BLaER1 treated with 17β-estradiol and CSF1 and Interleukin-3, amounts not matched to agents 10 nM and 100 nM (cell line): Measurements from ENCODE around the gene LAMC1.

Experiments used
- H3K27ac ChIP-seq, 11 experiments: shearing (Covaris generic); formaldehyde crosslinking; 2 replicates each; pipeline ENCODE4 v1.8.1; 2022
- H3K27me3 ChIP-seq, 11 experiments: shearing (Covaris generic); formaldehyde crosslinking; 2 replicates each; pipeline ENCODE4 v1.8.1; 2022
- H3K36me3 ChIP-seq, 11 experiments: shearing (Covaris generic); formaldehyde crosslinking; 2 replicates each; pipeline ENCODE4 v1.8.1; 2022
- H3K4me1 ChIP-seq, 10 experiments: shearing (Covaris generic); formaldehyde crosslinking; 2 replicates each; pipeline ENCODE4 v1.8.1; 2022
- H3K4me2 ChIP-seq, 11 experiments: shearing (Covaris generic); formaldehyde crosslinking; 2 replicates each; pipeline ENCODE4 v1.8.1; 2022
- H3K4me3 ChIP-seq, 10 experiments: shearing (Covaris generic); formaldehyde crosslinking; 2 replicates each; pipeline ENCODE4 v1.8.1; 2022
- H3K9ac ChIP-seq, 11 experiments: shearing (Covaris generic); formaldehyde crosslinking; 2 replicates each; pipeline ENCODE4 v1.8.1; 2022
- H3K9me3 ChIP-seq, 11 experiments: shearing (Covaris generic); formaldehyde crosslinking; replicated peaks in 1 of 11; 2 replicates each; pipeline ENCODE4 v1.8.1; 2022
- H4K20me1 ChIP-seq, 11 experiments: shearing (Covaris generic); formaldehyde crosslinking; 2 replicates each; pipeline ENCODE4 v1.8.1; 2022
- Cebpa-rat ChIP-seq, 11 experiments: shearing (Covaris generic); IDR thresholded peaks; 2 replicates each; pipeline ENCODE4 v1.8.1; 2022

The LAMC1 gene

GRCh38 chr1:183025010-183025337 lies 1.8 kb downstream of the LAMC1 start:
- peak overlapping the region; percentile 94 to 99 (median 99) for H3K9ac ChIP-seq
- H3K27me3 ChIP-seq = no peaks in the 10 kb centered on the region
- no peak for TF ChIP-seq Cebpa-rat (IDR thresholded peaks at IDR 0.05)
- H3K9me3 ChIP-seq = no peaks in the 10 kb centered on the region
- peak overlapping the region; percentile 79 to 98 (median 89) for H3K4me2 ChIP-seq
- peak overlapping the region; percentile 81 to 98 (median 86) for H3K4me3 ChIP-seq
- H4K20me1 ChIP-seq = peaks cover 13 to 62% (median 47%) of the 10 kb centered on the region in 11 experiments; a peak in 16 of 22 replicates
- H3K27ac ChIP-seq = peak overlapping the region in 9 of 11 experiments; percentile 95 to 100 (median 99); a peak in 18 of 22 replicates
- H3K4me1 ChIP-seq = peaks cover 50 to 69% (median 58%) of the 10 kb centered on the region in 10 experiments
- peaks cover 0 to 34% (median 19%) of the 10 kb centered on the region in 11 experiments; a peak in 15 of 22 replicates for H3K36me3 ChIP-seq

- H3K27me3 ChIP-seq = no peaks in the 10 kb centered on the region
- H3K9me3 ChIP-seq = no peaks in the 10 kb centered on the region
- H4K20me1 ChIP-seq = peaks cover 13 to 73% (median 54%) of the 10 kb centered on the region in 11 experiments; a peak in 16 of 22 replicates
- peak overlapping the region in 8 of 11 experiments; percentile 95 to 100 (median 99); a peak in 13 of 22 replicates for H3K27ac ChIP-seq
- TF ChIP-seq Cebpa-rat (IDR thresholded peaks at IDR 0.05) = no peak
- peak overlapping the region; percentile 81 to 98 (median 86); a peak in 18 of 20 replicates for H3K4me3 ChIP-seq
- peaks cover 51 to 75% (median 63%) of the 10 kb centered on the region in 10 experiments for H3K4me1 ChIP-seq
- peak overlapping the region; percentile 79 to 98 (median 89) for H3K4me2 ChIP-seq
- H3K36me3 ChIP-seq = peaks cover 0 to 43% (median 20%) of the 10 kb centered on the region in 11 experiments; a peak in 15 of 22 replicates
- H3K9ac ChIP-seq = peak overlapping the region; percentile 94 to 99 (median 99); a peak in 21 of 22 replicates
Observed at GRCh38 chr1:183025782-183026774, 2.9 kb downstream of the LAMC1 start.

GRCh38 chr1:183027031-183027430 lies 3.8 kb downstream of the LAMC1 start:
- Histone ChIP-seq H3K27me3 (no peaks in the 10 kb centered on the region), H4K20me1 (peaks cover 13 to 81% (median 64%) of the 10 kb centered on the region in 11 experiments; a peak in 16 of 22 replicates), H3K9me3 (no peaks in the 10 kb centered on the region), H3K9ac (peak overlapping the region in 2 of 11 experiments; percentile 22 to 31; a peak in 2 of 22 replicates), H3K27ac (no peak overlapping the region), H3K4me1 (peaks cover 52 to 75% (median 62%) of the 10 kb centered on the region in 10 experiments), H3K36me3 (peaks cover 0 to 49% (median 23%) of the 10 kb centered on the region in 11 experiments; a peak in 15 of 22 replicates), H3K4me2 (peak overlapping the region; percentile 38 to 98 (median 86); a peak in 21 of 22 replicates), H3K4me3 (peak overlapping the region in 4 of 10 experiments; percentile 81 to 98 (median 98); a peak in 5 of 20 replicates)
- TF ChIP-seq Cebpa-rat (IDR thresholded peaks at IDR 0.05) = no peak

- peak overlapping the region; percentile 27 to 98 (median 85); a peak in 19 of 22 replicates for H3K4me2 ChIP-seq
- H3K27ac ChIP-seq = no peak overlapping the region
- peaks cover 13 to 89% (median 71%) of the 10 kb centered on the region in 11 experiments; a peak in 16 of 22 replicates for H4K20me1 ChIP-seq
- H3K9me3 ChIP-seq = no peaks in the 10 kb centered on the region
- H3K27me3 ChIP-seq = no peaks in the 10 kb centered on the region
- peaks cover 0 to 57% (median 30%) of the 10 kb centered on the region in 11 experiments; a peak in 15 of 22 replicates for H3K36me3 ChIP-seq
- TF ChIP-seq Cebpa-rat (IDR thresholded peaks at IDR 0.05) = no peak
- H3K4me1 ChIP-seq = peaks cover 57 to 81% (median 65%) of the 10 kb centered on the region in 10 experiments
- H3K4me3 ChIP-seq = no peak overlapping the region
- no peak overlapping the region; a peak in 1 of 22 replicates for H3K9ac ChIP-seq
Observed at GRCh38 chr1:183027791-183028190, 4.6 kb downstream of the LAMC1 start.

- Histone ChIP-seq H3K27ac (peak overlapping the region in 5 of 11 experiments; percentile 1 to 23 (median 13); a peak in 3 of 22 replicates), H3K9ac (0 out of 22 replicates have a peak overlapping the region, but pooled peaks of 1 of the 11 experiments have one; percentile 1), H3K4me1 (peaks cover 57 to 85% (median 65%) of the 10 kb centered on the region in 10 experiments), H3K36me3 (peaks cover 0 to 75% (median 46%) of the 10 kb centered on the region in 11 experiments; a peak in 18 of 22 replicates), H4K20me1 (peaks cover 13 to 99% (median 75%) of the 10 kb centered on the region in 11 experiments; a peak in 16 of 22 replicates), H3K4me2 (peak overlapping the region; percentile 10 to 98 (median 56); a peak in 20 of 22 replicates), H3K4me3 (no peak overlapping the region), H3K27me3 (no peaks in the 10 kb centered on the region), H3K9me3 (no peaks in the 10 kb centered on the region)
- TF ChIP-seq Cebpa-rat (IDR thresholded peaks at IDR 0.05) = no peak
Observed at GRCh38 chr1:183029591-183030000, 6.4 kb downstream of the LAMC1 start.

GRCh38 chr1:183030053-183030452 lies 6.8 kb downstream of the LAMC1 start:
- peak overlapping the region; percentile 10 to 98 (median 56); a peak in 21 of 22 replicates for H3K4me2 ChIP-seq
- no peak overlapping the region; a peak in 1 of 22 replicates for H3K9ac ChIP-seq
- peaks cover 0 to 80% (median 51%) of the 10 kb centered on the region in 11 experiments; a peak in 18 of 22 replicates for H3K36me3 ChIP-seq
- H3K9me3 ChIP-seq = no peaks in the 10 kb centered on the region
- H3K27ac ChIP-seq = peak overlapping the region in 6 of 11 experiments; percentile 1 to 23 (median 16); a peak in 3 of 22 replicates
- H3K27me3 ChIP-seq = no peaks in the 10 kb centered on the region
- peaks cover 56 to 83% (median 65%) of the 10 kb centered on the region in 10 experiments for H3K4me1 ChIP-seq
- H3K4me3 ChIP-seq = no peak overlapping the region
- no peak for TF ChIP-seq Cebpa-rat (IDR thresholded peaks at IDR 0.05)
- H4K20me1 ChIP-seq = peaks cover 10 to 99% (median 72%) of the 10 kb centered on the region in 11 experiments; a peak in 16 of 22 replicates

GRCh38 chr1:183032122-183032921 lies 9.1 kb downstream of the LAMC1 start:
- Histone ChIP-seq H4K20me1 (peaks cover 5 to 86% (median 52%) of the 10 kb centered on the region in 11 experiments; a peak in 14 of 22 replicates), H3K27me3 (no peaks in the 10 kb centered on the region), H3K4me1 (peaks cover 34 to 69% (median 57%) of the 10 kb centered on the region in 10 experiments), H3K9me3 (no peaks in the 10 kb centered on the region), H3K9ac (0 out of 22 replicates have a peak overlapping the region, but pooled peaks of 1 of the 11 experiments have one; percentile 7), H3K4me2 (peak overlapping the region; percentile 4 to 55 (median 28); a peak in 16 of 22 replicates), H3K4me3 (no peak overlapping the region), H3K36me3 (peaks cover 0 to 97% (median 66%) of the 10 kb centered on the region in 11 experiments; a peak in 18 of 22 replicates), H3K27ac (peak overlapping the region in 1 of 11 experiments; percentile 1; a peak in 2 of 22 replicates)
- TF ChIP-seq Cebpa-rat (IDR thresholded peaks at IDR 0.05) = no peak
